Stimulated activated CD4-positive, alpha-beta T cell treated with anti-CD3 and anti-CD28 coated beads, Interleukin-15, amount 100 ng/mL, for 24 hours (primary cell): ENCODE results near the gene ADPRM.
A peak's percentile ranks its signal among the peaks of the same experiment; 100 is the strongest.
"Not testable (repeated sequence)": the region's sequence is repeated elsewhere in the genome, so short reads cannot be mapped to it uniquely, and the experiment has no call there.

Experiments used
- DNase-seq: peaks from one replicate; pipeline ENCODE4 v3.0.0-alpha.2; 2020

The ADPRM gene

GRCh38 chr17:10702574-10702973 is 5.2 kb downstream of the ADPRM start:
- no peak for DNase-seq

DNA sequence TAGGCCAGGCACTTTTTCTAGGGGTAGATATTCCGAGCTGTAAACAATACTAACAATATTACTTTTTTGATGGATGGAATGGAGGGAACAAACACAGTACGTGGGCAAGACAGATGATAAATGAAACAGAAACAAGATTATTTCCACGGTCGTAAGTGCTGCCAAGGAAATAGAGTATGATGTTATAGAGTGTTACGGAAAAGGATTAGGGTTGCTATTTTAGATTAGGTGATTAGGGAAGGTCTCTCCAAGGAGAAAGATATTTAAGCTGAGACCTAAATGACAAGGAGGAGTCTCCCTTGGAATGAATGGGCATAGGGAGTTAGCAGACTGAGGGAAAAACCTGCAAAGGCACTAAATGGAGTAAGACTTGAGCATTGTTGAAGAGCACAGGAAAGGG is 8.3 kb downstream of the ADPRM start:
- DNase-seq = no peak

DNA sequence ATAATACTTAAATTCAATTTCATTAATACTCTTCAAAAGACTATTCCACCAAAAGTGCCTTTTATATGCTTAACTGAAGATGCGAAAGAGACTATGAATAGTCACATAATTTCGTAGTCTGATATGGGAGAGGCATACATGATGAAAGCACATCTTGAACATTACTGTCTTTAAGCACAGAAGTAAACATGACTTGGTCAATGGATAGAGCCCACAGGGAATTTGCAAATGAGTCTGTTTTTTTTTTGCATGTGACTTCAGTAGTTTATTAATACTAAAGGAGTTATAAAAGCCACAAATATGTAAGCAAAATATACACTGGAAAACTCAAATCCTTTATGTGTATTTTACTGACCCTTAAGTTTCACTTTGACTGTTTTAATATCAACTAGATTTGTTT is 15.9 kb downstream of the ADPRM start:
- no peak for DNase-seq

DNA sequence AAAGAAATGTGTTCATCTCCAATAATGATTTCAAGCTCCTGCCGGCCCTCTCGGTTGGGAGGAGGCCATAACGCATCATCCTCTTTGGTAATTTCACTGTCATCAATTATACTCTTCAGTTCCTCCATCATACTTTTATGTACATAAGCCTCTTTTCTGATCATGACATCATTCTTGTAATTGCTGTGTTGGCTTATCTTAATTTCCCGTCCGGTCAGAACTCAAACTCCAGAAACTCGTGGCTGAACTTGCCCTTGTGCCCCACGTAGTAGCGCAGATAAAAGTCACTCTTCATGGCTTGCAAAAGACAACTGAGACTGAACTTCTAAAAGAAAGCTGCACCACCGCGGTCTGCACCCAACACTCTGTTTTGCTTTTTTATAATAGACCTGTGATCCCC is 18.8 kb downstream of the ADPRM start:
- DNase-seq = no peak

DNA sequence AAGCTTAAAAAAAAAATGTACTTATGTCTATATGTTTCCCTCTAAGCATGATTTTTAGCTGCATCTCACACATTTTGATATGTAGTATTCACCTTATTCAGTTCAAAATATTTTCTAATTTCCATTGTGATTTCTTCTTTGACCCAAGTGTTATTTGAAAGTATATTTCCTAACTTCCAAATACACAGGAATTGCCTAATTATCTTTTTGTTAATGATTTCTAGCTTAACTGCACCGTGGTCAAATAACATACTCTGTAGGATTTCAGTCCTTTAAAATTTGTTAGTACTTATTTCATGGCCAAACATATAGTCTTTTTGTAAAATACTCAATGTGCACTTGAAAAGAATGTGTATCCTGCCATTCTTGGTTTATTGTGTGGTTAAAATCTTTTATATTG is 21.2 kb downstream of the ADPRM start:
- no peak for DNase-seq

GRCh38 chr17:10724546-10725195 is 27.3 kb downstream of the ADPRM start:
- DNase-seq = no peak

GRCh38 chr17:10725262-10725661 is 27.9 kb downstream of the ADPRM start:
- DNase-seq = no peak

DNA sequence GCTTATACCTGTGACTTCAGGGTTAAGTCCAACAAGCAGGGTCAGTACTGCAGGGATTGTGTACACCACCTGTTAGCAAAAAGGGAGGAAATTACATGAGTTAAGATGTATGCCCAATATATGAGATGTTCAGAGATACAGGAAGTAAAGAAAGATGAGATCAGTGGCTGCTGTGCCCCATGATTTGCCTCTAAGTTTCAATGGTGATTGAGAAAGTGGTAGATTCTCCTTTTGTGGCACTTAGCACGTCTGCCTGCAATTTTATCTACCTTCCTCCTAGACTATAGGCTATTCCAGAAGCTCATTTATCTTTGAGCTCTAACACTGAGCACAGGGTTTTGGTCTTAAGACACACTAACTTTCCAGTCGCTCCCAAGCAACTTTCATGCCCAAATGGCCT is 28.8 kb downstream of the ADPRM start:
- no peak for DNase-seq

- peak; percentile 13 for DNase-seq
Observed at GRCh38 chr17:10727192-10727591, 29.8 kb downstream of the ADPRM start.

- DNase-seq = no peak
Observed at GRCh38 chr17:10728331-10728892, 31.0 kb downstream of the ADPRM start.

GRCh38 chr17:10729334-10730193 is 32.2 kb downstream of the ADPRM start, which contains the start of gene TMEM220:
Gene TMEM220 (minus strand): TSS chr17:10730023. CDS start chr17:10729851, 172 bp downstream.
- DNase-seq = peak; percentile 58

DNA sequence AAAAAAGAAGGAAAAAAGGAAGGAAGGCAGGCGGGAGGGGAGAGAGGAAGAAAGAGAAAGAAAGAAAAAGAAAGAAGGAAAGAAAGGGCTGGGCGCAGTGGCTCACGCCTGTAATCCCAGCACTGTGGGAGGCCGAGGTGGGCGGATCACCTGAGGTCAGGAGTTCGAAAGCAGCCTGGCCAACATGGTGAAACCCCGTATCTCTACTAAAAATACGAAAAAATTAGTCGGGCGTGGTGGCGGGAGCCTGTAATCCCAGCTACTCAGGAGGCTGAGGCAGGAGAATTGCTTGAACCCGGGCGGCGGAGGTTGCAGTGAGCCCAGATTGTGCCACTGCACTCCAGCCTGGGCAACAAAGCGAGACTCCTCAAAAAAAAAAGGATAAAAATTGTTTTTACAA is 32.9 kb downstream of the ADPRM start:
- DNase-seq = peak; percentile 19

- DNase-seq = no peak
Observed at GRCh38 chr17:10731408-10731879, 34.0 kb downstream of the ADPRM start.

DNA sequence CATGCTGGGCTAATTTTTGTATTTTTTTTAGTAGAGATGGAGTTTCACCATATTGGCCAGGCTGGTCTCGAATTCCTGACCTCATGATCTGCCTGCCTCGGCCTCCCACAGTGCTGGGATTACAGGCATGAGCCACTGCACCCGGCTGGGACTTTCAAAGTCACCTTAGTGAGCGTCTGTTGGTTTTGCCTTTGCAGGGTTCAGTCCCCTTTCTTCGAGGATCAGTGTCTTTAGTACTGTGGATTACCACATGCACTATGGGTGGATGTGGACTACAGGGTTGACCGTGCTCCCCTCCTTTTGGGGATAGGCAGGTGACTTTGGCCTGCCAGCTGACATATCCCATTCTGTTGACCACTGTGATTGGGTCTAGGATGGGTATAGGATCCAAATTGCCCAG is 34.7 kb downstream of the ADPRM start:
- not testable (repeated sequence) for DNase-seq

GRCh38 chr17:10733666-10734065 is 36.3 kb downstream of the ADPRM start:
- DNase-seq = no peak

DNA sequence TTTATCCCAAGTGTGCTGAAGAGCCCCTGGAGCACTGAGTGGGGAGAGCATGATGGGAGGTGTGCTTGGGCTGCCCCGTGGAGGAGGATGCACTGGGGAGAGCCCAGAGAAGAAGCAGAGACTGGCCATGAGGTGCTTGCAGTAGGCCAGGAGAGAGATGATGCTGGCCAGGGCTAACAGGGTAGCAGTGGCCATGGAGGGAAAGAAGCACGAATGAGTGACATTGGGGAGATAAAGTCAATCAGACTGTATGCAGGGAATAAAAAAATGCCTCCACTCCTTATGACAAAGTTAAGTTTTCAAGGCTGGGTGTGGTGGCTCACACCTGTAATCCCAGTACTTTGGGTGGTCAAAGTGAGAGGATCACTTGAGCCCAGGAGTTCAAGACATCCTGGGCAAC is 37.9 kb downstream of the ADPRM start:
- no peak for DNase-seq

DNA sequence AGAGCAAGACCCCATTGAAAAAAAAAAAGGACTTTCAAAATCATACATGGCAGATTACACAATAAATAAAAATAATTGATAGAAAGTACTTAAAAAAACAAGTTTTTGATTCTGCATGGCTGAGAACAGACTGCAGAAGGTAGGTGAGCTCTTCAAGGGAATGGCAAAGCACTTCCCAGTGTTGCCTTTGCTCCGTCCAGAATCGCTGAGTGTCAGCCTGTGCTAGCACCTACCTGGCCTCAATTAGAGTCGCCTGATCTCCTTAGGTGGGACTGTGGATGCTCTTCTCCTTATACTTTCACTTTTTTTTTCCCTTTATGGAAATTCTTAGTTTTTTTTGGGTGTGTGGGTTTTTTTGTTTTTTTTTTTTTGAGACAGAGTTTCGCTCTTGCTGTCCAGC is 38.4 kb downstream of the ADPRM start:
- DNase-seq = no peak

DNA sequence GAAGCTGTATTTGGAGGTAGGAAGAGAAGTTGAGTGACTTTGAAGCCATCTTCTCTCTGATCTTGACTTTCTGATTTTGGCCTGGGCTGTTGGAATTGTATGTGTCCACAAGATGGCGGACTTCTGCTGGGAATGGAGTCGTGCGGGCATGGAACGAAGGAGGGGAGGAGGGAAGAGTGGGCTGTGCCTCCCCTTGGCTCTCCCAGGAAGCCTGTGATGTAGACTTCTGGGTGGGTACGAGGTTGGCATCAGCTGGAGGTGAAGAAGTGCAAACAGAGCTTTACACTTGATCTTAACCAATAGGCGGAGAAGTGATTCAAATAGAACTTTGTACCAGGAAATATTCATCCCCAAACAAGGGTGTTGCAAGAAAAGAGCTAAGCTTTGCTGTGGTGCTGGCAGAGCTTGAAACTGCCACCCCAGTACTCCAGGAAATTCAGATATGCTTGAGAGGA is 39.8 kb downstream of the ADPRM start:
- DNase-seq = peak; percentile 43

GRCh38 chr17:10737736-10738135 is 40.3 kb downstream of the ADPRM start:
- DNase-seq = no peak

- no peak for DNase-seq
Observed at GRCh38 chr17:10738521-10739258, 41.3 kb downstream of the ADPRM start.

- DNase-seq = no peak
Observed at GRCh38 chr17:10739386-10739785, 42.0 kb downstream of the ADPRM start.

- no peak for DNase-seq
Observed at GRCh38 chr17:10741416-10742135, 44.2 kb downstream of the ADPRM start.
